ENCODE measurements around the gene PDGFA. TPM values are rescaled to one million over a fixed set of nuclear protein-coding genes. Genes with fewer than 3 reads are reported as not detected.

The PDGFA gene
- total and polyA plus RNA-seq, 8 donors, result 11.1 to 93.0 (median 41.8) TPM

DNA sequence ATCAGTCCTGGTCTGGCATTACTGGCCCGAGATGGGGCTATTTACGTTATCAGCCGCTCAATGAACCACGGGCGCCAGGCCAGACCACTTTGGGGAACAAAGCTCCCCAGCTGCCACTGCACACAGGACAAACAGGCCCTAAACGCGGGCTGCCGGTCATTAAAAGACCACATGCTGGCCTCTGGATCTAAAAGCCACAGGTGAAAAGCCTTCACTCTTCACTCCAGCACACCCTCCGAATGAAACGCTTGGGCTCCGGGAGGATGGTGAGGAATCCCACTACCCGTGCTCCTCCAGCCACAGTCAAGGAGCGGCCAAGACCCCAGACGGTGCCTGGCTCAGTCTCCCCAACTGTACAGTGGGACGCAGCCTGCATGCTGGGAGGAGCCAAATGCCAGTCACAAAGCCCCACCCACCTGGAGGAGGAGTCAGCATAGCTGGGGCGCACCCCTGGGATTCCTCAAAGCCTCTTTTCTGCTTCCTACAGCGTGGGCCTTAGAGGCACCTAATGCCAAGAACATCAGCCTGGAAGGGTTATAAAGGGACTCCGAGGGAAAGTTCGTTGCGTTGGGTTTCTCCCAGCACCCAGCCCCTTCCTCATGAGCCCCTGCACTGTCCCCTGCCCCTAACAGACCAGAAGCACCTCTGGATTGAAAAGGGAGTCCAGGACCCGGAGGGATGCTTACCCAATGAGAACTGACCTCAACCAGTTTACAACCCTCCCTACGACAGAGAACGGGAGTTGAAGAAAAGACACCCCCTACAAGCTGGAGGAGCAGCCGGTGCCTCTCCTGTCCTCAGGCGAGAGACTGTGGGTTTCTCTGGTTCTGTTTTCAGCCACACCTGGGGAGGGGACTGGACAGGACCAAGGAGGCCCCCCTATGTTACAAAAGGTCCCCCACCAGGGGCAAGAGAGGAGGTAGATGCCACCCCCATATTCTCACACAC lies 4.7 kb downstream of the PDGFA start:
- intact Hi-C loops (cut with DNase I; ENCODE audit: low total_unique reads), result loop anchor here (10.0 kb wide), 1 partner anchor 180 kb away; no protein-coding TSS in a partner anchor
- peak; percentile 67 to 77 for DNase-seq
- Histone ChIP-seq H3K27ac (peak overlapping the region; percentile 20 to 95 (median 92)), H3K4me1 (peaks cover 48 to 76% (median 71%) of the 10 kb centered on the region in 4 donors), H3K27me3 (peaks cover 0 to 46% (median 17%) of the 10 kb centered on the region in 3 donors), H3K4me3 (peak overlapping the region in 3 of 4 donors; percentile 9 to 85 (median 76)), H3K9me3 (no peaks in the 10 kb centered on the region), H3K36me3 (peaks cover 5 to 32% (median 24%) of the 10 kb centered on the region in 4 donors)
- 34 to 55% (median 43%) methylated on average over 23 to 25 of the region's 25 CpGs for whole genome bisulfite sequencing, 5 donors
- TF ChIP-seq, protein P1, sequence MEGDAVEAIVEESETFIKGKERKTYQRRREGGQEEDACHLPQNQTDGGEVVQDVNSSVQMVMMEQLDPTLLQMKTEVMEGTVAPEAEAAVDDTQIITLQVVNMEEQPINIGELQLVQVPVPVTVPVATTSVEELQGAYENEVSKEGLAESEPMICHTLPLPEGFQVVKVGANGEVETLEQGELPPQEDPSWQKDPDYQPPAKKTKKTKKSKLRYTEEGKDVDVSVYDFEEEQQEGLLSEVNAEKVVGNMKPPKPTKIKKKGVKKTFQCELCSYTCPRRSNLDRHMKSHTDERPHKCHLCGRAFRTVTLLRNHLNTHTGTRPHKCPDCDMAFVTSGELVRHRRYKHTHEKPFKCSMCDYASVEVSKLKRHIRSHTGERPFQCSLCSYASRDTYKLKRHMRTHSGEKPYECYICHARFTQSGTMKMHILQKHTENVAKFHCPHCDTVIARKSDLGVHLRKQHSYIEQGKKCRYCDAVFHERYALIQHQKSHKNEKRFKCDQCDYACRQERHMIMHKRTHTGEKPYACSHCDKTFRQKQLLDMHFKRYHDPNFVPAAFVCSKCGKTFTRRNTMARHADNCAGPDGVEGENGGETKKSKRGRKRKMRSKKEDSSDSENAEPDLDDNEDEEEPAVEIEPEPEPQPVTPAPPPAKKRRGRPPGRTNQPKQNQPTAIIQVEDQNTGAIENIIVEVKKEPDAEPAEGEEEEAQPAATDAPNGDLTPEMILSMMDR (IDR thresholded peaks at IDR 0.05), result no peak
- TF ChIP-seq POLR2AphosphoS5 (IDR thresholded peaks at IDR 0.05), result peak in 1 of 3 donors; percentile 48

GRCh38 chr7:514242-514641 lies 5.4 kb downstream of the PDGFA start:
- H3K27ac ChIP-seq, result peak overlapping the region; percentile 21 to 95 (median 92)
- no peaks in the 10 kb centered on the region for H3K9me3 ChIP-seq
- H3K36me3 ChIP-seq, result peaks cover 11 to 39% (median 31%) of the 10 kb centered on the region in 4 donors
- peaks cover 0 to 43% (median 16%) of the 10 kb centered on the region in 3 donors for H3K27me3 ChIP-seq
- DNase-seq, result no peak
- TF ChIP-seq EP300 (IDR thresholded peaks at IDR 0.05) (no peak), POLR2A (IDR thresholded peaks at IDR 0.05) (no peak), POLR2AphosphoS5 (IDR thresholded peaks at IDR 0.05) (no peak)
- TF ChIP-seq, protein P1 (IDR thresholded peaks at IDR 0.05), result no peak
- H3K4me1 ChIP-seq, result peaks cover 48 to 74% (median 69%) of the 10 kb centered on the region in 4 donors
- peak overlapping the region in 2 of 4 donors; percentile 76 to 85 for H3K4me3 ChIP-seq
- intact Hi-C loops (cut with DNase I; ENCODE audit: low total_unique reads), result loop anchor here (10.0 kb wide), 1 partner anchor 179 kb away; no protein-coding TSS in a partner anchor
- 74 to 81% (median 78%) methylated on average over 7 to 10 of the region's 10 CpGs for WGBS, 5 donors

DNA sequence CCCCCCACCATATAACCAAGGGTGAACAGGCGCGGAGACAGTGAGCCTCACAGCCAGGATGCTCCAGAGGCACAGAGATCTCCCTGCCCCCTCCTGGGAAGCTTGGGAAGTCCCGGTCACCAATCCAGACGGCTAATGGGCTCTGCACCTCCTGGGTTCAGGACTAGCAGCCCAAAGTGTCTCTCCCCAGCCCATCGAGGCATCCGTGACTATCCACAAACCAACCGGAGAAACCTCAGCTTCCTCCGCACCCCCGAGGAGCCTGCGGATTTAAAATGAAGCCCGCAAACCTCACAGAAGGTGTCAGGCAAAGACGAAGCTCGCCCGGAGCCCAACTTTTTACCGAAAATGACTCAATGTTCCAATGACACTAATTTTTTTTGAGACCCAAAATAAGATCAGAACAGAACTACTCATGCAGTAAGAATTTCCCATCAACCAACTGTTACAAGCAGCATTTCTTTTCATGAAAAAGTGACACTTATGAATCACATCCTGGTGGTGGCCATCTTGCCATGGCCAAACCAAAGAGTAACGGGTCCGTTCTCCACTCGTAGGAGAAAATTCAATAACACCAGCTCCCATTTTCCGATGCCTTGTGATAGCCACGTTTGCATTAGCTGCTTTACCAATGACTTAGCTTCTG lies 6.0 kb downstream of the PDGFA start:
- no peak for DNase-seq
- TF ChIP-seq, protein P1 (IDR thresholded peaks at IDR 0.05), result no peak
- TF ChIP-seq EP300 (IDR thresholded peaks at IDR 0.05) (no peak), POLR2A (IDR thresholded peaks at IDR 0.05) (no peak), POLR2AphosphoS5 (IDR thresholded peaks at IDR 0.05) (no peak)
- Histone ChIP-seq H3K9me3 (no peaks in the 10 kb centered on the region), H3K36me3 (peaks cover 16 to 45% (median 37%) of the 10 kb centered on the region in 4 donors), H3K27me3 (peaks cover 0 to 38% (median 11%) of the 10 kb centered on the region in 3 donors), H3K4me1 (peaks cover 45 to 69% (median 64%) of the 10 kb centered on the region in 4 donors), H3K4me3 (no peak overlapping the region), H3K27ac (peak overlapping the region; percentile 21 to 95 (median 92))
- 54 to 75% (median 69%) methylated on average over 18 to 20 of the region's 20 CpGs for WGBS, 5 donors
- intact Hi-C loops (cut with DNase I; ENCODE audit: low total_unique reads), result loop anchor here (10.0 kb wide), 1 partner anchor 179 kb away; no protein-coding TSS in a partner anchor
